GM19395 (cell line): ENCODE data around the gene EIF3L.

Experiments used
- ATAC-seq: cut with Tn5 transposase; IDR thresholded peaks from one replicate; pipeline ENCODE4 v1.9.1; 2021; ENCODE audit warnings: mild to moderate bottlenecking, moderate library complexity; ENCODE audit not compliant: unreplicated experiment

EIF3L gene

DNA sequence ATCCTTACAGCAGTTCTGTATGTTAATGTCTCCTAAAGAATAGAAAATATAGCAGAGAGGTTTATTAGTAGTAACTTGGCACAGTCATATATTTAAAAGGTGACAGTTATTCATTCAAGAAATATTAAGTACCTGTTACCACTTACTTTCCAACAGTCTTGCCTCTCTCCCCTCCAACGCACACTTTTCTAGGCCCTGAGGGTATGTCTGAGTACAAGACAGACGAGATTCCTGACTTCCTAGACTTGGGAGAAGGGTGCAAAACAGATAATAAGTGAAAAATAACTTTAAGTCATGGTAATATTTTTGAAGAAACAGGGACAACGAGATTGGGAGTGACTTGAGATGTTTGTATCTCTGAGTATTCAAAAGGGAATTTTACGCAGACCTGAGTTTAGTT lies 1.6 kb downstream of the EIF3L start:
- ATAC-seq = no peak

DNA sequence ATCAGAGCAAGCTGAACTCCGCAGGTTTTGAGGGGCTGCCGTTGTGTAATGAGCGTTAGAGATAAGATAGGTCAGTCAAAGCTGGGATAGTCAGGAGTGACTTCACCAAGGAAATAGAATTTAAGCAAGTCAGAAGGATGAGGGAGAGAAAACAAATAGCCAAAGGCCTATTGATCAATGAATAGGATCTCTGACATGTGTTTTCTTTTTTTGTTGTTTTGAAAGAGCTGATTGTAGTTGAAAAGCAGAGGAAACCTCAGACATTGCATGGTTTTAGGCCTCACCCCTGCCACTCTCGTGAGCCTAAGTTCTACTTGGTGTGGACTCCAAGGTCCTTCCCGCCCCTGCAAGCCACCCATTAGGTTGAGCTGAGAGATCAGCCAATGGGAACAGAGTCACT lies 3.2 kb downstream of the EIF3L start:
- no peak for ATAC-seq

DNA sequence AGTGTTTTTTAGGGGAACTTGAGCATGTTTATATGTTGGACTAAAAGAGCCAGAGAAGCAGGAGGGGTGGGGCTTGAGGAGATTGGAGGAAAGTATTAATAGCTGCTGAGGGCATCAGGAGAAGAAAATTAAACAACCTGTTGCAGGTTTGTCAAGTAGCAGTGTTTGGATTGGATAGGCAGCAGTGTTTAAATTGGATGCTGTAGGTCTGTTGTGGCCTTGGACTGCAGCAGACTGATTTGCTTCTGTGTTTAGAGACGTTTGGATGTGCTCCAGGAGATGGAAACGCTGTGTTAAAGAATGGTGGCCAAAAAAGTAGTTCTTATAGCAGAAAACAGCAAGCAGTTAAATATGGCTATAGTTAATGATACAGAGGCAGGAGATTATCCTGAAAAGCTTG lies 5.7 kb downstream of the EIF3L start:
- no peak for ATAC-seq

DNA sequence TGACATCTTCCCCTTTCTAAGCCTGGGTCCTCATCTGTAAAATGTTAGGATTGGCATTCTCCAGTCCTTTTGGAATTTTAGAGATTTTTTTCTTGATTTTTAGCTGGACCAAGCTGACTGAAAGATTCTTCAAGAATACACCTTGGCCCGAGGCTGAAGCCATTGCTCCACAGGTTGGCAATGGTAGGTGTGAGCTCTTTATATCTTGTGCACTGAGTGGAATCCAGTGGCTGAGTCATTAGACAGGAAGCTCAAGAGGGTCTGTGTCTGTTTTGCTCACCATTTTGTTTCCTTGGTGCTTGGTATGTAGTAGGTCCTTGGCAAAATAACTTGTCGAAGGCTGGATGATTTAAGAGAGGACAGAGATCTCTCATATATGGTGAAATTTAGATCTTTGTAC lies 6.2 kb downstream of the EIF3L start:
- ATAC-seq = no peak

DNA sequence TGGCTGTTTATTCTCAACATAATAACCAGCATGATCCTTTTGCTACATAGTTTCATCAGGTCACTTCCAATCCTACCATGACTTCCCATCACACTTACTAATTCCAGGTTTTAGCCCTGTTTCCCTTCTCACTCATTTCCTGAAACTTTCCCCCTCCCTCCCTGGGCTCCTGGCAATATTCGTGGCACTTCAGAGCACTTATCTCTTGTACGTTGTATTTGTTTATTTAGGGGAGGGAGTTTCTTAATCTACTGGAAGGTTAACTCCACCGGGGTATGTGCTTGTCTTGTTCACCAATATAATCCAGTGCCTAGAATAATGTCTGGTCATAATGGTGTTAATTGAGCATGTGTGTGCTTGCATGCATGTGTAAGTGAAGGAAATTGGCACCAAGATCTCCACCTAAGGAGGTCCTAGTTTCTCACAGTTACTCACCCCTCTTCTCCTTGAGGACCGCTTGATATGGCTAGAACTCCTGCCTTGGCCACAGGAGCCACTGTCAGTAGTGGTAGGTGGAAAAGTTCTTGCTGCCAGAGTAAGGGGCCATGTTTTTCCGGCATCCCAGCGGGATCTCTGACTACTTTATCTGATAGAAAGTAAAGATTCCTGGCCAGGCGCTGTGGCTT lies 11.7 kb downstream of the EIF3L start:
- no peak for ATAC-seq

DNA sequence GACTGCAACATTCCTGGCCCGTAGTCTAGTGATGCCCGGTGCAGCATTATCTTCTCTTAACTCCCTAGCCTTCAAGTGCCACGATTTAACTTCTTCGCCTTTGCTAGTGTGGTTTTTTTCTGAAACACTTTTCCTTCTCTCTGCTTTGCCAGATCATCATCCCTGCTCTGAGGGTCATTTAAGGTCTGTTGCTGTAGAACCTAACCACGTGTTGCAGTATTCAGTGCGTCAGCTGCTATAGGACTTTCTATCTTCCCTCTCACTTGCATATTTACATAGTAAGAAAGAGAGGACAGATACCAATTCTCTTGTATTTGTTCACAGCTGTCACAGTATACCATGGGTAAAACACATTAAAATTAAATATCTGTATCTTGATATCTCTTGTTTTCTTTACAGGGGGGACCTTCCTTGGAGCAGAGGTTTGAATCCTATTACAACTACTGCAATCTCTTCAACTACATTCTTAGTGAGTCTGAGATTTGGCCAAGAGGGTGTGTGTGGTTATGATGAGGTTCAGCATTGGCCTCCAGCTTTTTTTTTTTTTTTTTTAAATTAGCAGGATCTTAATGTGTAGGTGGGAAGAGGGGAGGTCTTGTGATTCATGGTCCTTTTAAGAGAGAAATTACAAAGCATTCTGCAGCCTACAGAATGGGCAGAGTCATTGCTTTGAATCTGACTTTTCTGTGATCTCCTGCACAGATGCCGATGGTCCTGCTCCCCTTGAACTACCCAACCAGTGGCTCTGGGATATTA lies 13.5 kb downstream of the EIF3L start:
- no peak for ATAC-seq

DNA sequence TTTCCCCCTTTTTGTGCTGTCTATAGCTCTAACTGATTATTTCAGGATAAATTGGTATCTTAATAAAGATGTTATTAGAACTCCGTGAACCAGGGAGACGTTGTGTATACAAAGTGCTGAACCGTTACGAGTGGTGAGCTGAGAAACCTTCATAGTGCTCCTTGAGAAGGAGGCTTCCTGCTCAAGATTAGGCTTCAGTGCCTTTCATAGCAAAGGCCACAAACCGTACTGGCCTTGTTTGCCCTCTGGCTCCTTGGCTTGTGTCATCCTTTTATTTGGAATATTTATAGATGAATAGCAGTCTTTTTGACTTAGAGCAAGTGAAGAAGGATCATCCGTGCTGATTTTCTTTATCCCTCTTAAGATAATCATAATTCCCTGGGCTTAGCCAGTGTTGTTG lies 16.3 kb downstream of the EIF3L start:
- no peak for ATAC-seq

DNA sequence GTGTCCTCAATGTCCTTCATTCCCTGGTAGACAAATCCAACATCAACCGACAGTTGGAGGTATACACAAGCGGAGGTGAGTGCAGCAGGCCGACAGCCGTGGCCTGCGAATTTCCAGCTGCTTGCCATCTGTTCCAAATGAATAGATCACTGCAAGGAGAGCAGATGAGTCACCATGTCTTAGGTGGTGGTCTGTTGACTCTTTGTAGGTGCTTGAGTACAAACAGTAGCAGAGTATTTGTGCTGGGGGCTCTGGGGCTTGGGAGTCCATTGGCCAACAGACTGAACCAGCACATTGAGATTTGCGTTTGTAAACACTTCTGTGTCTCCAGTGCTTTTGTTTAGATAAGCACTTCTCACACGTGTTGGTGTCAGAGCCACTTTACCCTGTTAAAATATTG lies 21.1 kb downstream of the EIF3L start:
- no peak for ATAC-seq

DNA sequence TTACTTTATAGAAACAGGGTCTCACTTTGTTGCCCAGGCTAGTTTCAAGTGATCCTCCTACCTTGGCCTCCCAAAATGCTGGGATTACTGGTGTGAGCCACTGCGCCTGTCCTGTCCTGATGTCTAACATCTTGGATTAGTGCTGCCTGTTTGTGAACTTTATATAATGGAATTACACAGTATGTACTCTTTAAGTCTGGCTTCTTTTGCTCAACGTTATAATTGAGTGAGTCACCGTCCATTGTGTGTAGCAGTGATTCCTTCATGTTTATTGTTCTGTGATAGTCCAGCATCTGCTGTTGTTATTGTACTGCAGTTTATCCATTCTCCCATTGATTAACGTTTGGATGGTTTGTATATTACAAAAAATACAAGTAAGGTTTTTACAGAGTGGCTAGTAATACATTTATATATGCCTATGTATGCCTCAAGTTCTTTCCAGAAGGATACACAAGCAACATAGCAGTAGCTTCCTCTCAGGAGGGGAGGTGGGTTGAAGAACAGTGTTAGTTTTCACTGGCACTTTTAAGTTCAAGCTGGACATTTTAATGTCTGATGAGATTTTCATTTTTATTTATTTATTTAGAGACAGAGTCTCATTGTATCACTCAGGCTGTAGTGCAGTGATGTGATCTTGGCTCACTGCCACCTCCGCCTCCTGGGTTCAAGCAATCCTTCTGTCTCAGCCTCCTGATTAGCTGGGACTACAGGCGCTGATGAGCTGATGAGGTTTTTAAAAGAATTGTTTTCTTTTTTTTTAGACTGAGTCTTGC lies 31.6 kb downstream of the EIF3L start:
- ATAC-seq = no peak

DNA sequence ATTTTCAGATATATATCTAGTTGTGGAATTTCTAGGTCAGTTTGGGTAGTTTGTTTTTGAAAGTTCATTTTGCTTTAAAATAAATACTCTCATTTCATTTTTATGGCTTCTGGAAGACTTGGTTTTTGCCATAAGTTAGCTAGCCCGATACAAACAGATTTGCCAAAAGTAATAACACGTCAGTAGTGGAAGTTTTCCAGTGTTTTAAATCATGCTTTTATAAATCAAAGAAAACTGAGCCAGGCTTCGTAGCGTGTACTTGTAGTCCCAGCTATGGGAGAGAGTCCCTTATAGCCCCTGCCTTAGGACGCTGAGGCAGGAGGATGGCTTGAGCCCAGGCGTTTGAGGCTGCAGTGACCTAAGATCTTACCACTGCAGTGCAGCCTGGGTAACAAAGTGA lies 35.2 kb downstream of the EIF3L start:
- no peak for ATAC-seq

DNA sequence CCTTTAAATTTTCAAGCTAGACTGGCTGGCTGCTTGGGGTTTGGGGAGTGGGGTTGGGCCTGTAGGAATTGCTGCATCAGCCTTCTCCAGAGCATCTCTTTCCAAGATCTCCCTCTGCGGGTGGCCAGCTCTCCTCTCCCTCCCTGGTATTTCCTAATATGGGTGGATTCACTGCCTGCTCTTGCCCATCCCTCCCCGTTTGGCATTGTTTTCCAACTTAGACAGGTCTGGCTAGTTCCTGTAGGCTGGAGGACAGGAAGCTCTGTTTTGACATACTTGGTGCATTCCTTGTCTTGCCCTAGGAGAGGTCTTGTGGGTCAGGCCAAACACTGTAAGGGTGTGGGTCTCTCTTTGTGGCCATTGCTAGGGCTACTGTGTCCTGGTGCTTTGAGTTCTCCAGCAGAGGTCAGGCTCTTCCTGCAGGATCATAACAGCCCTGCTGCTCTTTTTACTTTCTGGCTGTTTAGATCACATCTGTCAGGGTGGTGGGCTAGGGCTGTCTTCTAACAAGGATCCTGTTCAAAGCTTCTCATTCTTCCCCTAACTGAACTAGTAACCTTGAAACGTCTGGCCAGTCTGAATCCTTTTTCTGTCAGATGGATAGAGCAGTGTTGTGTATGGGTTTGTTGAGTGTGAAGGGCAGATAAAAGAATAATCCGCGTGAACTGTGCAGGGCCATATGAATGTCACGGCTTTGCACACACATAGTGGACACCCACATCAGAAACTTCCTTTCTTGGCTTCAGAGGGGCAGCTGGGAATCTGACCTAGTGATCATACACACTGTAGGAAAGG lies 38.6 kb downstream of the EIF3L start:
- no peak for ATAC-seq

DNA sequence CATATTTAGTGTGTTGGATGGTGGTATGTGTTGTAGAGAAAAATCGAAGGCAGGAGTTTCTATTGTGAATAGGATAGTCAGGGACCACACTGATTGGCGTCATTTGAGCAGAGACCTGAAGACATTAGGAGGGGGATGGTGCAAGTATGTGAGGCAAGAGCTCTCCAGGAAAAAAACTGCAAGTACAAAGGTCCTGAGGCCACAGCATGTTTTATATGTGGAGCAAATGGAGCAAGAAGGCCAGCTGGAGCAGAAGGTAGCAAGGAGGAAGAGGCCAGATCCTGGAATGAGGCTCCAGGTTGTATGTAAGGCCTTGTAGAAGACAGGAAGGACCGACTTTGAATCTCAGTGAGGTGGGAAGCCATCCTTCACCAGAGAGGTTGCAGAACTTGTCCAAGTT lies 42.7 kb downstream of the EIF3L start:
- ATAC-seq = no peak

DNA sequence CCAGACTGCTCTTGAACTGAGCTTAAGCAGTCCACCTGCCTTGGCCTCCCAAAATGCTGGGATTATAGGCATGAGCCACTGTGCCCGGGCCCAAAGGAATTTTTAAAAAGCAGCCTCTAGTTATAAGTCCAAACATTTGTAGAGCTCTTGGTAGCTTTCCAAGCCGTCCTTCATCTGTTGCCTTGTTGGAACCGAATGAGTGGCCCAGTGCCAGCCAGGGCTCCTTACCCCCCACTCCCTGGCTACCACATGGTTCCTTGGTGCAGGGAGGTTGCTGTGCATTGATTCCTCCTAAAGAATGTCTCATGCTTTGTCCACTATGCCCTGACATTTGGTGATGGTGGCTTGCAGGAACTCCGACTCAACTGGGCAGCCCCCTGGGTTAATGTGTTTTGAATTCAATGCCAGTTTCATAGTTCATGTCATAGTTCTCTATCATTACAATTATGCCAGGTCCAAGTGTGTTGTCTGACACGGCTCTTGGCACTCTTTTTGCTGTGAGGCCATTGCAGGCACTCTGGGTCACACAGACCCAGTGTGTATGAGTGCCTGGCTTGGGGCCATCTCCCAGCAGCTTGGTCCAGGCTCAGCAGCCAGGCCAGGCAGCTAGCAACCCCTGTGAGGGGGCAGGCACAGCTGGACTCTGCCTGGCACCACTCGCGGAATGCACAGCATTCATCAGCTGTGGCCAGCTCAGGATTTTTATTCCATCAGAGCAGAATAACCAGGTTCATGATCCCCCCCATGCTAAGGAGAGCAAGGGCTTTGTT lies 43.5 kb downstream of the EIF3L start:
- no peak for ATAC-seq

DNA sequence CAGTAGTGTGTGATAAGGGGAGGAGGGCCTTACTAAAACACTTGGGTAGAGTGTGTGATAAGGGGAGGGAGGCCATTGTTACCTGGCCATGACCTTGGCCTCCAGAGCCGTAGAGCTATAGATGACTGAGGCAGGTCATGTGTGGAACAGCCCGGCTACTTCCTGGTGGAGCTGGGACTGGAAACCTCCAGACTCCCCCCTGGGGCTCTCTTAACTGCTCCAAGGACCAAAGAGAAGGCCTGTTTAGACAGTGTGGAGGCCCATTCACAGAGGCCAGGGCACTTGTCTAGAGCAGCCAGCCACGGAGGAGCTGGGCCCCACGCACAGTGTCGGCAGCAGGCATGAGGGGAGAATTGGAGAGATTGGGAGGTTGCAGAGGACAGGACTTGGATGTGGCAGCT lies 44.4 kb downstream of the EIF3L start:
- ATAC-seq = no peak

DNA sequence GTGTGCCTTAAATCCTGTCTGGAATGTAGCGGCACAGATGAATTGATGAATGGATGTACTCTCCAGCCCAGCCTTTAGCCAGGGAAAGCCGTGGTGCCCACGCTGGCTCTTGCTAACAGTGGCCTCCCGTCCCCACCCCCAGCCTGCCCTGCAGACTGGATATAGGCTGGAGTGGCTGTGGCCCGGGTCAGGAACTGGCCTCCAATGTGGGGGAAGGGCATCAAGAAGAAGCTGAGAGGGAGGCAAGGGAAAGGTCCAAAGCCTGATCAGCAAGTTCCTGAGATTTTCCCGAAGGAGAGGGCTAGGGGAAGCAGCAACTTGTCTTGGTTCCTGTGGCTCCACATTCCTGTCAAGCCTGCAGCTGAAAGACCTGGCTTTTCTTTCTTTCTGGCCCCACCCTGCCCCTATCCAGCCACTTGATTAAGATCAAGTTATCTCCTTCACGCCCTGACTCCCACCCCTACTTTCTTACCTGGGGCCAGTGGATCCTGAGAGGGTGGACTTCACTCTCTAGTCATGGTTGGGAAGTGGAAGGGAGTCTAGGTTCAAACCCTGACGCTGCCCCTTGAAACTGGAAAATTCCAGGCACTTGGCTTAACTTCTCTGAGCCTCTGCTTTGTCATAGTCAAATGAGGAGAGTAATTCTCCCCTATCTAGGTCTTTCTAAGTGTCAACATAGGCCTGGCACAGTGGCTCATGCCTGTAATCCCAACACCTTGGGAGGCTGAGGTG lies 45.9 kb downstream of the EIF3L start:
- no peak for ATAC-seq

DNA sequence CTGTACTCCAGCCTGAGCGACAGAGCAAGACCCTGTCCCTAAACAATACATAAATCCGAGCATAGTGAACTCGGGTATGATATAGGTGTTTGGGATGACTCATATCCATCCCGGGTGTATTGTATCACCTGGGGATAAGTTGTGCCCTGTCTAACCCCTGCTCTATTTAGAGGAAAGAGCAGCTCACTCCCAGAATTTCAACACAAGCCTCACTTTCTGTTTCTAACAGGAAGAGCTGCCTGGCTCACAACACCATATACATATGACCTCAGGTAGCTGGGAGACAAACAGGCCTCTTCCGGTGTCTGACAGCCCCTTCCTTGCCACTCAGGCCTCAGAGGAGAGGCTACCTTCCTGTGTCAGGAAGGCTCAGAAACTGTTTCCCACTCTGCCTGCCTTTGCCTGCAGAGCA lies 47.0 kb downstream of the EIF3L start:
- ATAC-seq = no peak

DNA sequence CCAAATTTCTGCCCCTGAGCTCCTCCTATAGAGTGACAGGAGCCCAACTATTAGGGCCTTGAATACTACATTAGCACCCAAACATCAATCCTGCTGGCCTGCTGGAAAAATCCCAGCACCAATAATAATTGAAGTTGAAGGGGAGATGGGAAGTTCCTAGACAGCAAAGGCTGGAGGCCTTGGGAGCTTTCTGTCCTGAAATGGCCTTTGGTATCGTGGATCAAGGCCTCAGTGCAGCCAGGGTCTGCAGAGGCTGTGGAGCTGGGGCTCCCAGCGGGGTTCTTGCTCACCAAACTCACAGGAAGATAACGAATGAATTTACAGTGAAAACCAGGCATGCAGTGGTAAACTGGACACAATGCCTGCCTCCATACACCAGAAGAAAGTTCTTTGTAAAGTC lies 47.7 kb downstream of the EIF3L start:
- ATAC-seq = no peak

DNA sequence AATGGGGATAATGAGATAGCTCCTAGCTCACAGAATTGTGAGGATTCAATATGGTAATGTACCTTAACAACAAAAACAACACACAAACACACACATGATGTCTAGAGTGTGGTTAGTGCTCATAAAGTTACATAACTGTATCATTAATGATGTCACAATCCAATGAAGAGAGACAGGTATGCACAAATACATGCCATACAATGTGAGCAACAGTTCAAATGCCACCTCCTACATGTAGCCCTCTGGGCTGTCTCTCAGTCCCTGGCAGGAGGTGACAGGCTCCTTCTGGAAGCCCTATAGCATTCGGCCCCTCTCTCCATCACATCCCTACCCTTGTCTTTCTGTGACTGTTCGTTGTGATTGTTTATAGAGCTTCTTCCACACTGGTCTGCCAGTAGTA lies 48.6 kb downstream of the EIF3L start:
- no peak for ATAC-seq

DNA sequence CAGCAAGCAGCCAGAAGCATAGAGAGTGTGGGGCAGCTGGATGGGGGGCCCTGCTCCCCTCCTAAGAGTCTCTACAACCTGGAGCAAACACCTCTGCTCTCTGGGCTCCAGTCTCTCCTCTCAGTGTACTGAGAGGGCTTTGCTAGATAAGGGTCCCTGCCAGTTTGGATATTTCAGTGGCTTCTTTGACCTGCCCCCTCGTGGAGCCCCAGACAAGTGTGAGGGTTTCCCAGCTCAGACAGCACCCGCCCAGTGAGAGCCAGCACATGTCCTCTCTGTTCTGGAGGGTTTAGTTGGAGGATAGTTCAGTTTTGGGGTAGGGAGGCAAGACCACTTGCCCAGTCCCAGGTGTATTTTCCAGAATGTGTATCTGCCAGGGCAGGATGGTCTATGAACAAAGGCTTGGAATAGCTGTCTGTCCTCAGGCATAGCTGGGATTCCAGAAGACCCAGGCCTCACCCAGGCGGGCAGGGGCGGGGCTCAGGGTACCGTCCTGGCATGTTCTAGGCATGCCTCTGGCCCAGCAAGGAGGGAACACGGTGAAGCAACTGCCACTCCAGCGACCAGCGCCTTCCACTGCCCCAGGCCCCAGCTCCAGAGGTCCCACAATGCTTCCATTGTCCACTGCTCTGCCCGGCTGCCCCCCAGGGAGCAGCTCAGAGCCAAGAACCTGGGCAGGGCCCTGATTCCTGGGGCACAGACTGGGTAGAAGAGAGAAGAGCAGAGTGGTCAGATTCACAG lies 49.4 kb downstream of the EIF3L start:
- no peak for ATAC-seq
